GM12891 (cell line): Measurements from ENCODE around the gene PISD.

Experiments
- DNase-seq: peaks from one replicate; pipeline ENCODE4 v3.0.0; 2011; ENCODE audit warnings: low spot score; ENCODE audit not compliant: insufficient read length
- FAIRE-seq: peaks from 2 replicates; lab custom pipeline; 2011; peaks lifted over from hg19 to GRCh38; lab: Jason Lieb, UNC
- PAX5 ChIP-seq: IDR thresholded peaks from 2 replicates; pipeline ENCODE4 v1.6.1; 2011; ENCODE audit warnings: low read length, moderate library complexity, mild to moderate bottlenecking; ENCODE audit not compliant: insufficient read depth, severe bottlenecking
- POLR2A ChIP-seq: IDR thresholded peaks from 2 replicates; pipeline ENCODE4 v1.6.1; 2011; ENCODE audit warnings: low read depth, low read length, control low read depth
- POLR2AphosphoS5 ChIP-seq: IDR thresholded peaks from 2 replicates; pipeline ENCODE4 v1.6.1; 2011; ENCODE audit warnings: low read depth, low read length, control low read depth
- POU2F2 ChIP-seq: IDR thresholded peaks from 2 replicates; pipeline ENCODE4 v1.6.1; 2011; ENCODE audit warnings: low read depth, mild to moderate bottlenecking, control low read depth, low read length, moderate library complexity
- SPI1 ChIP-seq: IDR thresholded peaks from 2 replicates; pipeline ENCODE4 v1.6.1; 2011; ENCODE audit warnings: low read depth, low read length, control low read depth
- TAF1 ChIP-seq: IDR thresholded peaks from 2 replicates; pipeline ENCODE4 v1.6.1; 2011; ENCODE audit warnings: low read depth, low read length, control low read depth

PISD gene

DNA sequence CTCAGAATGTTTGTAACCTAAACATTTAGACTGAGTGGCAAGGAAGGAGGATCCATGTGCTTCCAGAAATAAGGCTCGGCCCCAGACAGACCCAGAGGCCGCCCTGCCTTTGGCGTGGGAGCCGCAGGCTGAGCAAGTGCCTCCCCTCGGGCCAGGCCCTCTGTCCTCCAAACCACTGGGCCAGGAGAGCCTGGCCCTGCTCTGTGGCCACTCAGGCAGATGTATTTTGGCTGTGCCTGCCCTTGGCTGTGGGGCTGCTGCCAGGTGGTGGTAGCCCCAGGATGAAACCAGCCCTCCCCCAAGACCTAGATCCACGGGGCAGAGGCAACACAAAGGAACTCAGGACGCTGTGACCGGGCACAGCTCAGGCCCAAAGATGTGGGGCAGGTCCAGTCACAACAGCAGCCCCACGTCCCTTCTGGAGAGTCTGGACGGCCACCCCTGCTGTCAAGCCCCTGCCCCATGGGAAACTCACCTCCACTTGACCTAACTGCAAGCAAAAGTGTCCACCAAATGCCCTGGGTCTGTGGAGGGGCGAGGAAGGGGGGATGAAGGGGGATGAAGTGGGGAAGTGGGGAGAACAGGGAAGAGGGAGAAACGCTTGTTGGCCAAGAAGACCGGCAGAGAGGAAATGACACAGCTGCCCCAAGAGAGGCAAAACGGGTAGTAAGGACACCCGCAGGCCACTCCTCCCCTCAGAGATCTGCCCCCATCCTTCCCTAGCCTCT, 24.0 kb downstream of the PISD start:
- peak; percentile 88 for FAIRE-seq

DNA sequence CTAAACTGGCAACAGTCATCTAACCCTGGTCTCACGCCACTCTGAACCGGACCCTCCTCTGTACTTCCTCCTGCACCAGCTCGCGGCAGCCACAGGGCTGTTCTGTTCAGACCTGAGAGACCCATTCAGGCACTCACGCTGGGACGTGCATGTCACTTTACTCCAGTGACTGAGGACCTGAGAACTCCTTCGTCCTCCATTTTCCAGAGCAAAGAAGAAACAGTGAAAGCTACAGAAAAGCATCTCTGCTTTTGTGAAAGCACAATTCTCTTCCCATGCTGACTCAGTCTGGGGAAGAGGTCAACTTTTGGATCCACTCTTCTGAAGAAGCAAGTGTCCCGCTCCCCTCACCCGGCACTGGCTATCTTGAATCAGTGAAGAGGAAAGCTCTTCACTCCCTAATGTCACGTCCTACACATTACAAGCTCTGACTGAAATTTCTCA, 24.5 kb downstream of the PISD start:
- DNase-seq (peak; percentile 58), FAIRE-seq (peak; percentile 89)
- 0 out of 2 replicates have a peak, but pooled peaks have one; percentile 6 for TF ChIP-seq SPI1
- TF ChIP-seq TAF1, result peak; percentile 76; the same call in 1 of the 2 replicates
- no peak for TF ChIP-seq POU2F2
- TF ChIP-seq POLR2A, result peak; percentile 81
- TF ChIP-seq PAX5, result no peak
- TF ChIP-seq POLR2AphosphoS5, result peak; percentile 71

More for the DNA sequence above, 24.0 kb downstream of the PISD start:
- TF ChIP-seq POLR2A, result no peak; the same call in 1 of the 2 replicates
- TF ChIP-seq TAF1, result peak; percentile 24; the same call in 1 of the 2 replicates
- no peak for TF ChIP-seq PAX5
- 0 out of 2 replicates have a peak, but pooled peaks have one; percentile 21 for TF ChIP-seq POU2F2
- peak; percentile 67 for TF ChIP-seq POLR2AphosphoS5
- TF ChIP-seq SPI1, result peak; percentile 61
- DNase-seq, result no peak

DNA sequence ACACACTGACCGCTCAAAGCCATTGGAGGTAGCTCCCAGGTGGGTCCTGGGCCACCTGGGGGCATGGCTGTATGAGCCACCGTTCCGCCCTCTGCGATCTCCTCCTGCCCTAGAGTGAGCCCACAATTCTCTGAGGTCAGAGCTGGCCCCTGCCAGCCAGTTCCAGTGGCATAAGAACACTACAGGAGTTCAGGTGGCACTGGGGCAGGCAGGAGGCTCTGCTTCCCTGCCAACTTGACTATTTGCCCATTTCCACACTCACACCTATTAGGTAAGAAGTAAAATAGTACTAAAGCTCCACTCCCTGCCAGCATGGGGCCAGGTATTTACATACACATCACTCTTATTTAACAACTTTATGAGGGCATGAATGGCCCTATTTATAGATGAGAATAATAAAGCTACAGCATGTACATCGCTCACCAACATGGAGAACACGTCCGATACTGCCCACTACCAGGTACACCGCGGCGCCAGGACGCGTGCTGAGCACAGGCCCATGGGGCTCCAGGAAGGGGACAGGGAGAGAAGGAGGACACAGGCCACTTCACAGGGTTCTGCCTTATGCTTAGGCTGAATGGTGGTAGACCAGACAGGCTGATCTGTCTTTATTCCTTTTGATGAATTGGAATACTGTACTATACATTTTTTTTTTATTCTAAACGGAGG, 26.2 kb downstream of the PISD start:
- no peak for DNase-seq
- peak; percentile 40 for FAIRE-seq
- TF ChIP-seq POLR2A (no peak), POU2F2 (no peak), POLR2AphosphoS5 (no peak), PAX5 (no peak)

DNA sequence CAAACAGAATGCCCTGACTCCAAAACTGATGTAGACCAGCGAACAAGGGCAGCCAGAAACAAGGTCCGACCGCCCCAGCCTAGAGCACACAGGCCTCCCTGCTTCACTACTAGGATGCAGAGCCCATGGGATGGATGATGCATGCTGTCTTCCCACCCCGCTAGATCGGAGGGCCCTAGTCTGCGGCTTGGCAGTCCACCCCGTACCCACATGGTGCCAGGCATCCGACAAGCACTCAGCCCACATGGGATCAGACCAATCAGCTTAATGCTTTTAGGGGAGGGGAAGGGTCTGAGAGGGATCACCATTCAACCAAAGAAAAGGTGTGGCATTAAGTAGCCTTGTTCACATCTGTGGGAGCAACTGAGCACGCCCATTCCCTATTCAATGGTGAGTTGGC, 30.6 kb downstream of the PISD start:
- FAIRE-seq (peak; percentile 5), DNase-seq (no peak)
- TF ChIP-seq SPI1, result no peak
- no peak for TF ChIP-seq POLR2AphosphoS5
- no peak for TF ChIP-seq PAX5
- TF ChIP-seq POLR2A, result no peak
- TF ChIP-seq POU2F2, result no peak
- no peak for TF ChIP-seq TAF1

GRCh38 chr22:31630331-31631329, 31.4 kb downstream of the PISD start:
- FAIRE-seq (peak; percentile 85), DNase-seq (peak; percentile 90)
- TF ChIP-seq SPI1, result peak; percentile 64
- TF ChIP-seq TAF1, result no peak
- no peak for TF ChIP-seq POU2F2
- TF ChIP-seq POLR2AphosphoS5, result peak; percentile 20; the same call in 1 of the 2 replicates

- DNase-seq (no peak), FAIRE-seq (peak; percentile 9)
- TF ChIP-seq POLR2AphosphoS5 (no peak), SPI1 (no peak), POU2F2 (no peak), TAF1 (no peak)
Measured at GRCh38 chr22:31629741-31630184, 32.3 kb downstream of the PISD start.

GRCh38 chr22:31628969-31629708, 32.9 kb downstream of the PISD start:
- DNase-seq (no peak), FAIRE-seq (peak; percentile 71)
- TF ChIP-seq TAF1, result no peak
- peak; percentile 67; the same call in 1 of the 2 replicates for TF ChIP-seq POLR2AphosphoS5
- TF ChIP-seq PAX5, result no peak
- no peak for TF ChIP-seq SPI1
- peak; percentile 50 for TF ChIP-seq POU2F2
- TF ChIP-seq POLR2A, result peak; percentile 53; the same call in 1 of the 2 replicates

DNA sequence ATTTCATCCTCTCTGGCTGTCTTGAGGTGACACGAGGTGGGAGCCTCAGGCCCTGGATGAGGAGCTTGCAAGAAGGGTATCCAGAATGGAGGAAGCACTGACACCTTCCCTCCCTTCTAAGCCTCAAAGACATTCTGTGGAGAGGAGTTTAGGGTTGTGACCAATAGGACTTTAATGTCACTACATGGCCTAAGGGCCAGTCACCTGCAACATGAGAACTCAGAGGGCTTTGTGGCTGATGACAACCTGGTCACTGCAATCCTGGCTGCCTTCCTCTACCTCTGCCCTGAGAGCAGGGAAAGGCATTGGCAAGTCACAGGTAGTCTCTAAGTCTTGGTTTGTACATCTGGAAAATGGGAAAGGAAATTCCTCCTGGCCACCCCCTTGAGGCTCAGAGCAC, 33.7 kb downstream of the PISD start:
- FAIRE-seq (no peak), DNase-seq (no peak)
- TF ChIP-seq TAF1 (no peak), POLR2A (no peak), POLR2AphosphoS5 (no peak; the same call in 1 of the 2 replicates), POU2F2 (no peak), PAX5 (no peak), SPI1 (no peak)
